Measurements from ENCODE around the gene GGA2.
"Not testable (repeated sequence)": the region's sequence is repeated elsewhere in the genome, so short reads cannot be mapped to it uniquely, and the experiment has no call there.

GGA2 gene

DNA sequence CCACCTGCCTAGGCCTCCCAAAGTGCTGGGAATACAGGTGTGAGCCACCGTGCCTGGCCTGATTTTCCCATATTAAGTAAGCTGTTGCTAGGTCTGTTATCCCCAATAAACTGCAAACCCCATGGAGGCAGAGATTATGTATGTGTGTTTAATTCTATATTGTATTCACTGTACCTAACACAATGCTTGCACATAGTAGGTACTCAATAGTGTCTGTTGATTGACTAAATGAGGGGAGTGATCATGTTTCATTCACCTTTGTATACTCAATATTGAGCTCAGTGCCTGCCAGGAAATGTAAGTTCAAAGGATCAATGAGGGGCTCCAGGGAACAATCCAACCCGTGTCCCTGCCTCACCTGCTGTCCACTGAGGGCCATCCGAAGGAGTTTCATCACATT lies 14.6 kb upstream of the GGA2 start:
- no peak for DNase-seq (ENCODE audit: low read depth)

DNA sequence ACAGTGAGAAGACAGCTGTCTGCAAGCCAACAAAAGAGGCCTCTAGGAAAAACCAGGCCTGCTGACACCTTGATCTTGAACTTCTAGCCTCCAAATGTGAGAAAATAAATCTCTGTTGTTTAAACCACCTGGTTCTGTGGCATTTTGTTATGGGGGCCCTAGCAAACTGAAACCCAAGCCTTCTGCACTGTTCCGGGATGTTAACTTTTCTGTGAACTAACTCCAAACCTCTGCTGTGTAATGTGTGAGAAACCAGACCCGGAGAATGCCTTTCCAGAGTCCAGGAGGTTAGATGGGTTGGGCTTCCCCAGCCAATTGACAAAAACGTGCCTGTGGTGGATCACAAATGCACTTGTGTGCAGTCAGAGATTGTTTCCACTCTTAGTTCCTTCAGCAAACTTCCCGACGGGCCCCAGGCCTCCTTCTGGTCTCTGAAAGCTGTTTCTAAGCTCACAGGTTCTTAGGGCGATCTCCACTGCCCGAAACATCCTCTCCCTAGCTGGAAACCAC lies 13.6 kb upstream of the GGA2 start:
- no peak for DNase-seq (ENCODE audit: low read depth)

DNA sequence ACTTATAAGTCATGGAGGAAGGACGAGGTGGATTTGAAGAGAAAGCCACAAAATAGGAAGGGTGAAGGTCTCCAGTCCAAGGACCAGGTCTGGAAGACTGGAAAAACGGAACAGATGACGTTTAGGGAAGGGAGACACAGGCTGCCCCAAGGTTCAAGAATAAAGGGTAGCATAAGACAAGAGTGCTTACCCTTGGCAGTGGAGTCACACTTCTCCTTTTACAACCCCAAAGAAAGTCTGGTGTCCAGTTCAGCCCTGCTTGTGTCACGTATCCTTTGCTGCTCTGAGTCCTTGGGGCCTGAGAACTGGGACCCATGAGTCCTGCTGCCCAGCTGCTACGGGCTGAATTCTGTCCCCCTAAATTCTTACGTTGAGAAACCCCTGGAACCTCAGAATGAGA lies 13.0 kb upstream of the GGA2 start:
- no peak for DNase-seq (ENCODE audit: low read depth)

DNA sequence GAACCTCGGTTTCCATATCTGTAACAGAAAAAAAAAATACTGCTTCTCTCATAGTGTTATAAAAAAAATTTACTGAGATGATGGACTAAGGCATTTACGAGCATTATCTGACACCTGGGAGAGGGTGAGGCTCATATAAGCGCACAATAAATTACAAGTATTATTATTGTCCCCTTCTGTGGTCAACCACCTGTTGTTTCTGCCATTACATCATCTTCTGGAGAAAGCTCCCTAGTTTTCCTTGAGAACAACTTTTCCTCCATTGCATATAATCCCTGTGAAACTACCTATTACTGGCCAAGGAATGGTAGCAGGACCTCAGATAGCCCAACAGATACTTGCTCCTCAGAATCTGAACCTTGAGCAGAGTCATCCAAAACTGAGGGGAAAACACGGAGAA lies 11.7 kb upstream of the GGA2 start:
- DNase-seq (ENCODE audit: low read depth), result no peak

DNA sequence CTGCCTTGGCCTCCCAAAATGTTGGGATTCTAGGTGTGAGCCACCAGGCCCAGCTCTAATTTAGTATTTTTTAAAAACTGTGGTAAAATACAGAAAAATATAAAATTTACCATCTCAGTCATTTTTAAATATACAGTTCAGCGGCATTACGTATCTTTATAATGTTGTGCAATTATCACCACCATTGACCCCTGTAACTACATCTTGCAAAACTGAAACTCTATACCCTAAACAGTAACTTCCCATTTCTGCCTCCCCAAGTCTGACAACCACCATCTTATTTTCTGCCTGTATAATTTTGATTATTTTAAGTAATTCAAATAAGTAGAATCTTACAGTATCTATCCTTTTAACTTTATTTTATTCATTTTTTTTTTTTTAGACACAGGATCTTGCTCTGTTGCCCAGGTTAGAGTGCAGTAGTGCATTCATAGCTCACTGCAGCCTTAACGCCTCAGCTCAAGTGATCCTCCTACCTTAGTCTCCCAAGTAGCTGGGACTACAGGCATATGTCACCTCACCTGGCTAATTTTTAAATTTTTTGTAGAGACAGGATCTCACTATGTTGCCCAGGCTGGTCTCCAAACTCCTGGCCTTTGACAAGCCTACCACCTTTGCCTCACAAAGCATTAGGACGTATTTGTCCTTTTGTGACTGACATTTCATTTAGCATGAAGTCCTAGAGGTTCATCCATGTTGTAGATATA lies 10.9 kb upstream of the GGA2 start:
- DNase-seq (ENCODE audit: low read depth), result no peak

DNA sequence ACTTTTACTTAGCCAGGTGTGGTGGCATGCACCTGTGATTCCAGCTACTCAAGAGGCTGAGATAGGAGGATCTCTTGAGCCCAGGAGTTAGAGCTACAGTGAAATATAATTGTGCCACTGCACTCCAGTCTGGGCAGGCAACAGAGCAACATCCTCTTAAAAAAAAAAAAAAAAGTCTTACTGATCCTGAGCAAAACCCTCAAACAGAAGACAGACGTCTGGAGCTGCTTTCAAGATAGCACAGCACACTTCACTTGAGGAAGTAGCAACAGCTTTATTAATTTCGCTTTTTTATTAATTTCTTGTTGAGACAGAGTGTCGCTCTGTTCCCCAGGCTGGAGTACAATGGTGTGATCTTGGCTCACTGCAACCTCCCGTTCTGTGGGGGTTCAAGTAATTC lies 10.2 kb upstream of the GGA2 start:
- no peak for DNase-seq (ENCODE audit: low read depth)

DNA sequence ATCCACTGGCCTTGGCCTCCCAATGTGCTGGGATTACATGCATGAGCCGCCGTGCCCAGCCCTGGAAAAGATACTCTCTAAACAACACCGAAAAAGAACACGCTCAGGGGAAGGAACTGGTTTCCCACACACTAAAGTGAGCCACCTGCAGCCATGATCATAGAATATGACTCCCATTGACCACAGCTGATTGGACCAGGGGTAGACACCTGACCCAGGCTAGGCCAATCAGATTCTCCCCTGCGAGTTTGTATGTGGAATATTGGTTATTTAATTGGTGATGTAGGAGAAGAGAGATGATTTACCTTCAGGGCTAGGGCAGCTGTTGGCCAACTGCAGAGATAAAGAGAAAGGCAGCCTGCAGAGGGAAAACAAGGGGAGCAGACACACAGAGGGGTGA lies 9.0 kb upstream of the GGA2 start:
- no peak for DNase-seq (ENCODE audit: low read depth)

DNA sequence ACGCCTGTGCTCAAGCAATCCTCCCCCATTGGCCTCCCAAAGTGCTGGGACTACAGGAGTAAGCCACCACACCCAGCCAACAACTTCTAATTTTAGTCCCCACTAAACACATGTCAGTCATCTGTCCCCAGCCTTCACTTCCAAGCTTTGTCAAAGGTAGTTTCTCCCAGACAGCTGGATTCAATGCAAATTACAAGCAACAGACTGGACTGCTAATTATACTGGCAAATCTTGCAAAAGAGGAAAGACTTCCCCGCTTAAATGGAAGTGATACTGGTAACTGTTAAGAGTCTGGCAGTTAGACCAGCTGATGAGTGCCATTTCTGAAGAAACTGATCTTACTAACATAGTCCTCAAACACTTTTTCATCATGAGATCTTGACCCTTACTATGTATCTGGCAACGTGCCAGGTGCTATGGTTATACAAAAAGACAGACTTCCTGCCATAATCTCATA lies 8.2 kb upstream of the GGA2 start:
- DNase-seq (ENCODE audit: low read depth), result no peak

DNA sequence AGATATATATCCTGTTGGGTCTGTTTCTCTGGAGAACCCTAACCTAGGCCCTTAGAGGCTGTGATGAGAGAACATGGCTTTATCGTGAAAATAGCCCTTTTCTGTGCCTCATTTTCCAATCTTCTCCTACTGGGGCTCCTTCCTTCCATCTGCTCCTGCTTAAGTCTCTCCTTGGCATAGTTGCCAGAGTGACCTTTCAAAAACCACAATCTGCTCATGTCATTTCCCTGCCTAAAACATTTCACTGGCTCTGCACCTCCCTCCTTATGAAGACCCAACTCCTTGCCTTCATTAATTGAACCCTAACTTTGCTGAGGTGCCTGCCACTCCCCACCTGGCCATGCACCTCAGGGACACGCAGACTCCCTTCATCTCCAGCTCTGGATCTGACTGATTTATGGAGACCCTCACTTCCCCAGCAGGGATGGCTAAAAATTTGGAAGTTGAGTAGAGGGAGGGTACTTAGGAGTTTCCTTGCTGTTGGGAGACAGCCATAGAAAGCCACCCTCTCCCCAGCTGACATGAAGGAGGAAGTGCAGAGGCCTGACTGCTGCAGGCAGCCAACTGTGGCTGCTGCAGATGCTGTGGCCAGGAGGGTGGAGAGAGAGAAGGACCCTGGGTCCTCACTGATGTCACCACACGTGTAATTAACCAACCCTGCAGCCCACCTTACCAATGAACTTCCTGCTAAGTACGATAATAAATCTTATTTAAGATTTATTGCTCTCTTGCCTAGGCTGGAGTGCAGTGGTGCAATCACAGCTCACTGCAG lies 6.3 kb upstream of the GGA2 start:
- no peak for DNase-seq (ENCODE audit: low read depth)

DNA sequence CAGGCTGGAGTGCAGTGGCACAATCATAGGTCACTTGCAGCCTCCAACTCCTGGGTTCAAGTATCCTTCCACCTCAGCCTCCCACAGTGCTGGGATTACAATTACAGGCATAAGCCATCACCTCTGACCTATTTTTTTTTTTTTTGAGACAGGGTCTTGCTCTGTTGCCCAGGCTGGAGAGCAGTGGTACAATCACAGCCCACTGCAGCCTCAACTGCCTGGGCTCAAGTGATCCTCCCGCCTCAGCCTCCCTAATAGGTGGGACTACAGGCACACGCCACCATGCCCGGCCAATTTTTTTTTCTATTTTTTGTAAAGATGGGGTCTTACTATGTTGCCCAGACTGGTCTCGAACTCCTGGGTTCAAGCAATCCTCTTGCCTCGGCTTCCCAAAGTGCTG lies 5.6 kb upstream of the GGA2 start:
- no peak for DNase-seq (ENCODE audit: low read depth)

DNA sequence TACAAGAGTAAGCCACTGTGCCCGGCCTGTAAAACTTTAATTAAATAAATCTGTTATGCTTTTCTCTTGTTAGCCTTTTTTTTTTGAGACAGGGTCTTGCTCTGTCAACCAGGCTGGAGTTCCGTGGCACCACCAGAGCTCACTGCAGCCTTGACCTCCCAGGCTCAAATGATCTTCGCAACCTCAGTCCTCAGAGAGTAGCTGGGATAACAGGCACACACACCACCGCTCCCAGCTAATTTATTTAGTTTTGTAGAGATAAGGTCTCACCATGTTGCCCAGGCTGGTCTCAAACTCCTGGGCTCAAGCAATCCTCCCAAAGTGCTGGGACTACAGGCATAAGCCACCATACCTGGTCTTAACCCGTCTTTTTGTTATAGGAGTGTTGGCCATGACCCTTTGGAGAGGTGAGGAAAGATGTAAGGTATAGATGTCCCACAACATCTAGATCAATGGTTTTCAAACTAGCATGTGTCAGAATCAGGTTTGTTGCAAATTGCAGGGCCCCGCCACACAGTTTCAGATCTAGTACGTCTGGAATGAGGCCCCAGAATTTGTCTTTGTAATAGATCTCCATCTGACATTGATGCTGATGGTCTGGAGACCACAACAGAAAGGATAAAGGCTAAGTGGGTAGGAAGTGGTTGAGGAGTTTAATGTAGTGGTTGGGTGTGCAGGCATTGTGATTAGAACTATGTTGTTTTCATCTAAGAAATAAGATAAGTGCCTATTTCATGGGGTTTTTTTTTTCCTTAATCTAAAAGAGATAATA lies 4.3 kb upstream of the GGA2 start:
- no peak for DNase-seq (ENCODE audit: low read depth)

DNA sequence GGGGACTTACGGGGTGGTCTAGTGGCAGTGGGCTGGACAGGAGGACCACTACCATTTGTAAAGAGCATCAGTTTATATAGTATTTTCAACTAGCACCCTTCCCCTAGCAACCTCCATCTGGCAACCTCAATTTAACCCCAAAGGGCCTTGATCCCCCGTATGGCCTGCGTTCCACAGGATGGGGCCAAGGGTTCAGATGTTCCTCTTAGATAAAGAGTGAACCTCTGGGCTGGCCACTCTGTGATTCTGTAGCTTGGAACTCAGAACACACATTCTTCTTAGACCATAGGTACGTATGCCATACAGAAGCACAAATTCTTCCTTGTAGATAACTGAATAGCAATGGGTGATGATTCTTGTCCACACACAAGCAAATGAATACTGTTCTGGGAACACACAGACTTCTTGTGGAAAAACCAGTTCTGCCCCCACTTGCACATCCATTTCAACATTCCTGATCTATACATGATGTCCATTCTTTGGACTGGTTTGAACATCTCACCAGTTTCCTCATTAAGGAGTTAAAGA lies 1.9 kb upstream of the GGA2 start:
- DNase-seq (ENCODE audit: low read depth), result no peak

DNA sequence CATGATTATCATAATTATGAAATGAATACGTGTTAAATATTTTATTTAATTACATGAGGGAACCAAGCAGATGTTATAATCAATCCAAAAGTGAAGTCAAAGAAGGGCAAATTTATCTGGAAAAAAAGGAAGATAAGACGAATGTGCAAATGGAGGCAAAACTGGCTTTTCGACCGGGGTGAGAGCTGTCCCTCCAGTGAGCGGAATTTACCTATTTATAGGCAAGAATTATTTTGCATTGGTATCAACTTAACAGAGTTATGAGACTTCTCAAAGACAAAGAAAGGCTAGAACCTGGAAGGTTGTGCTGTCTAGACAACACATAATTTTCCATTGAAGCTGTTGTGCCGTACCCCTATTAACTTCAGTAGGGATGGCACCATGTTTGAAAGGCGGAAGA lies 1.4 kb upstream of the GGA2 start:
- DNase-seq (ENCODE audit: low read depth), result no peak

DNA sequence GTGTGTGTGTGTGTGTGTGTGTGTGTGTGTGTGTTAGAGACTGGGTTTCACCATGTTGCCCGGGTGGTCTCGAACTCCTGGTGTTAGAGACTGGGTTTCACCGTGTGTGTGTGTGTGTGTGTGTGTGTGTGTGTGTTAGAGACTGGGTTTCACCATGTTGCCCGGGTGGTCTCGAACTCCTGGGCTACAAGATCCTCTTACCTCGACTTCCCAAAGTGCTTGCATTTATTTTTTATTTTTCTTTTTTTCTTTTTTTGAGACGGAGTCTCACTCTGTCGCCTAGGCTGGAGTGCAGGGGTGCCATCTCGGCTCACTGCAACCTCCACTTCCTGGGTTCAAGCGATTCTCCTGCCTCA lies 599 bp upstream of the GGA2 start:
- not testable (repeated sequence) for DNase-seq (ENCODE audit: low read depth)

DNA sequence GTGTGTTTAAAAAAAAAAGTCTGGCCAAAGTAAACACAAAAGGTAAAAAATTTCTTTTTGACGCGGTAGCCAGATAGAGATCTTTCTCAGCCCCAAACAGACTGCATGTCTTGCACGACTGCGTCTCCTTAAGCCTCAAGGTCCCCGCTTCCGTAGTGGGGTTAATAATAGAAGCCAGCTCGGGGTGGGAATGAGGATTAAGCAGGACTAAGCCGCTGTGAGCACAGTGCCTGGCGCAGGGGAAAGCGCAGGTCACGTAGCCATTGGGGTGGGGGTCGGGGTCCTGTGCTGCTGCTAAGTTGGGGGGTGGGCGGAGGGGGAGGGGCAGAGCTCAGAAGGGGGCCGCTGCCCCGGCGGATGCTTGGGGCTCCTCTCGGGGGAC lies 521 bp downstream of the GGA2 start:
- DNase-seq (ENCODE audit: low read depth), result no peak

DNA sequence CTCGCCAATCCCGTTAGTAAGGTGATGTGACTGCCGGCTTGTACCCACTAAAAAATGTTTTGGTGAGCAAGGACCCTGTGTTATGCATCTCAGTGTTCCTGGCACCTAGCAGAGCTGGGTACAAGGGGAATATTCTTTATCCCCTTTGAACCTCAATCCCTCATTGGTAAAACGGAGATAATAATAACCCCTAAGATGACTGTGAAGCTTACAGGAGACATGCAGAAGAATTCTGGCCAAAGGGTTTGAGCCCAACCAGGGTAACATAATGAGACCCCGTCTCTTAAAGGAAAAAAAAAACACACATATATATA lies 896 bp downstream of the GGA2 start:
- DNase-seq (ENCODE audit: low read depth), result no peak

DNA sequence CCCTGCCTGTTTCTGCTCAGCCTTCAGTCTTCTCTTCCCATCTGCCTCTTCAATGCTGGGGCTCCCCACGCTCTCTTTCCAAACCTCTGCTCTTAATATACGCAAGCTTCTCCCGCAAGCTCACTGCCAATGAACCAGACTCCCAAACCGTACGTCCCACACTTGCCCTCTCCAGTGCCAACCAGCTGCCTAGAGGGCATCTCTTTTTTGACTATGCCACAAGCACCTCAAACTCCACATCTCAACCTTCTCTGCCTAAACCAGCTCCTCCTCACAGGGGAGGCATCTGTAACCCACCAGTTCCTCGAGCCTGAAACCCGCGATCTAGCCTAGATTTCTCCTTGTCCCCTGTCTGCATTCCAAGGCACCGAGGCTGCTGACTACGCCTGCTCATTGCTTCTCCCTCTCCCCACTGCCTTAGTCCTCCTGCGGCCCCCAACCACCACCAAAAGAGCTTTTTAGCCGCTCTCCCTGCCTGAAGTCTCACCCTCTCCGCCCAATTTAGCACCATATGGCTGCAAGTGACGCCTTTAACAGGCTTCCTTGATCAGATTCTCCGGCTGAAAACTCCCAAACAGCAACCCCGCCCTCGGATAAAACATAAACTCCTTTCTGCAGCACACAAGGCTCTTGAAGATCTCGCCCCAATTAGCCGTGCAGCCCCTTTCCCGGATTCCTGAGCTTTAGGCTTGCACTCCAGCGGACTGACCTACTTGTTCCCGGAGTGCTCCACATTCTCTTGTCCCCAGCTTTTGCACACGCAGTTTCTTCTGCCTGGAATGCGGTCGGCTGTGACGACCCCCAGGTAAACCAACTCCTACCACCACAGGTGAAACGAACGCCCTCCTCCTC lies 1.5 kb downstream of the GGA2 start:
- no peak for DNase-seq (ENCODE audit: low read depth)

DNA sequence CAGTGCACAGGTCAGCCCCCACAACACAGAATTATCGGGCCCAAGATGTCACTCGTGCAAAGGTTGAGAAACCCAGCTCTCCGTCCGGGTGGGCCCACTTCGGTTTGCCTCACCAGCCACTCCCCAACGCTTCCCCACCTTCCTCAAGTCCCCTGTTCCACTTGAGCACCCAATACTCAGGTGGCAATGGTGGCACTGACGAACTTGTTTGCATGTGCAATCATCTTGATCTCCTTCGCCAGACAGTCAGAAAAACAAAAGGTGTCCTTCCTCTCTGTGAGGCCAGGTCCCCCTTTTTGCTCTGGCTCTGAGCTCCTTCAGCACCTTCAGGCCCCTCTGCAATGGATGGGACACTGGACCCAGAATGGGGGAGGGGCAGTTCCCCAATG lies 3.7 kb downstream of the GGA2 start:
- DNase-seq (ENCODE audit: low read depth), result no peak

DNA sequence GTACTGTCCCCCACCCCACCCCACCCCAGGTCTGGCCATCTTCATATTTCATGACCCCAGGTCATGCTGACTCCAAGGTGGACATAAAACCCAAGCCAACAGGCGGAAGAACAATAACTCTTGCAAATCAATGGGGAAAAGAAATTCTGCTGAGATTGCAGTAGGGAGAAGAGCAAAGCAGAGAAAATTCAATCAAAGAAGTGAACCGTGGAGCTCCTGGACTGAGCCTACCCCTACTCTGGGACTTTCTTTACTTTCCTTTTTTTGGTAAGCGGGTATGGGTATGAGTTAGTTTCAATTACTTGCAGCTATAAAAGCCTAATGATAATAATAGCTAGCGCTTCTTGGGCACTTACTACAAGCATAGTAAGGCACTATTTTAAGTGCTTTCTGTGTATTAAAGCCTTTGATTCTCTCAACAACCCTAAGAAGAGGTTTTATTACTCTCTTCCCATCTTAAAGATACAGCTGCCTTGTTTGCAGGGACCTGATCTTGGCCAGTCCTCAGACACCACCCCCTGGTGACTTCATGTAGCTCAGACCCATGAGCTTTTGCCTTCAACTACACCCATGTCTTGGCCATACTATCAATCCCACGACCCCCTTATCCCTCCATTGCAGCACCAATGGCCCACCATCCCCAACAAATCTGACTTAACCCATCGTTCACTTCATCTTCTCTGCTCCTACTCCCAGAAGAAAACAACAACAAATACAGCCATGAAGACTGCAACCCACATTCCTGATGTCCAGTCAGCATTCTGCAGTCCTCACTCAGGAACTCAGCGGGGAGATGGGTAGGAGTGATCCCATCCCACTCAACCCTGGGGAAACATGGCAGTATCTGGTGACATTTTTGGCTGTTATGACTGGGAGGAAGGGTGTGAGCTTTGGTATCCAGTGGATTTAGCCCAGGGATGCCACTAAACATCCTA lies 4.4 kb downstream of the GGA2 start:
- DNase-seq (ENCODE audit: low read depth), result no peak

DNA sequence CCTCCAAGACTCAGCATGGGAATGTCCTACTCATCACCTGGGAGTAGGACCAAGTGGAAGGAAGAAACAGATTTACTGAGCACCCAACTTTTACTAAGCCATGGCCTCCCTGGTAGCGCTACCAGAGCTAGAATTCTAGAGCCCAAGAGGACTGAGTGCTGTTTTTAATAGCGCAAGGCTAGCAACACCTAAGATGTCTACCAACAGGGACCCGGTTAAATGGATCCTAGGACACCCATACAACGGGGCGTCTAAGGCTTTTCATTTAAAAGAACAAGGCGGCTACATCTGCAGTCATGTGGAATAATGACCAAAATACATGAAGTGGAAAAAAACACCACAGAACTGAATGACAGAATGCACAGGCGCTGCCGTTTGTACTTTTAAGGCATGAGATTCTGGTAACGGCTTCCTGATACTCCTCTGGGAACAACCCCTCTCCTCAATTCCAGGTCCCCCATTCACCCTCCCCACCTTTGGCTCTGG lies 5.1 kb downstream of the GGA2 start:
- no peak for DNase-seq (ENCODE audit: low read depth)

Measured in activated T-cell treated with anti-CD3 and anti-CD28 coated beads for 1 hour (primary cell).